Measurements from ENCODE around the gene DSG1.

DNA sequence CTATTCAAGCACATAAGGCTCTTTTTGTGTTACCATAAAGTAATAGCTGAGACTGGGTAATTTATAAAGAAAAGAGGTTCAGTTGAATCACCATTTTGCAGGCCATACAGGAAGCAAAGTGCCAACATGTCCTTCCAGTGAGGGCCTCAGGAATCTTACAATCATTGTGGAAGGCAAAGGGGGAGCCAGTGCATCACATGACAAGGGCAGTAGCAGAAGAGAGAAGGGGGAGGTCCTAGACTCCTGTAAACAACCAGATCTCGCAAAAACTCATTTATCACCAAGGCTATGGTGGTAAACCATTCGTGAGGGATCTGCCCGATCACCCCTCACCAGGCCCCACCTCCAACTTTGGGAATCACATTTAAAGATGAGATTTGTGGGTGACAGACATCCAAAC is 75.3 kb downstream of the DSG1 start:
- TF ChIP-seq EZH2 (IDR thresholded peaks at IDR 0.05; ENCODE audit: insufficient read depth, poor library complexity, severe bottlenecking), result no peak
- no peak for TF ChIP-seq EZH2phosphoT487 (IDR thresholded peaks at IDR 0.05; ENCODE audit: insufficient read depth, low read depth)
